H1 (cell line): Measurements from ENCODE around the gene MCCD1. TPM values are rescaled to one million over a fixed set of nuclear protein-coding genes. Genes with fewer than 3 reads are reported as not detected.

ENCODE experiments used
- BCL11A ChIP-seq, 2 experiments: IDR thresholded peaks; one replicate each; pipeline ENCODE4 v1.6.1; 2011; ENCODE audit warnings: low read depth in 2 of 2, low read length in 2 of 2, mild to moderate bottlenecking in 2 of 2
- BRCA1 ChIP-seq: IDR thresholded peaks from 2 replicates; pipeline ENCODE4 v1.6.1; 2012; ENCODE audit warnings: low read depth, low read length, improper control_type of control experiment
- CBX5 ChIP-seq: fragments of 300-800, 300-1000 bp; sonication (generic); IDR thresholded peaks from 2 replicates; pipeline ENCODE4 v1.7.1; 2016; ENCODE audit warnings: antibody characterized with exemption, low read length, low read depth
- CBX8 ChIP-seq: fragments of 300-800, 300-1000 bp; sonication (generic); IDR thresholded peaks from 2 replicates; pipeline ENCODE4 v1.7.1; 2016; ENCODE audit warnings: low read depth, low read length, borderline replicate concordance
- CREB1 ChIP-seq: IDR thresholded peaks from 2 replicates; pipeline ENCODE4 v1.6.1; 2012; ENCODE audit warnings: inconsistent platforms
- CTBP2 ChIP-seq: IDR thresholded peaks from 2 replicates; pipeline ENCODE4 v1.7.0; 2011; ENCODE audit warnings: borderline replicate concordance, mild to moderate bottlenecking, moderate library complexity, mixed read lengths, low read length; ENCODE audit not compliant: insufficient read depth, insufficient read length
- EGR1 ChIP-seq: IDR thresholded peaks from 2 replicates; pipeline ENCODE4 v1.6.1; 2011; ENCODE audit warnings: low read depth, low read length, borderline replicate concordance
- EZH2 ChIP-seq: fragments of 200-600 bp; sonication (generic); IDR thresholded peaks from 2 replicates; pipeline ENCODE4 v1.7.1; 2012; ENCODE audit warnings: low read depth, mild to moderate bottlenecking, moderate library complexity, low read length, inconsistent platforms; ENCODE audit not compliant: severe bottlenecking
- JUND ChIP-seq: IDR thresholded peaks from 2 replicates; pipeline ENCODE4 v1.6.1; 2011; ENCODE audit warnings: mild to moderate bottlenecking, improper control_type of control experiment, low read length
- KDM1A ChIP-seq: fragments of 200-600, 300-600 bp; sonication (generic); IDR thresholded peaks from 2 replicates; pipeline ENCODE4 v1.7.1; 2016; ENCODE audit warnings: mild to moderate bottlenecking, low read length, borderline replicate concordance
- MAX ChIP-seq: IDR thresholded peaks from 2 replicates; pipeline ENCODE4 v1.6.1; 2012; ENCODE audit warnings: inconsistent platforms
- NANOG ChIP-seq: IDR thresholded peaks from 2 replicates; pipeline ENCODE4 v1.6.1; 2011; ENCODE audit warnings: low read length, low read depth, mild to moderate bottlenecking, inconsistent platforms; ENCODE audit not compliant: insufficient read depth, poor library complexity, severe bottlenecking
- POLR2A ChIP-seq, 2 experiments: IDR thresholded peaks; 1 replicate in 1 of 2; 2 replicates in 1 of 2; pipeline ENCODE4 v1.6.1; 2011; ENCODE audit warnings: low read depth in 2 of 2, low read length in 2 of 2, mild to moderate bottlenecking in 2 of 2; ENCODE audit errors: control extremely low read depth in 1 of 2
- RXRA ChIP-seq: IDR thresholded peaks from 2 replicates; pipeline ENCODE4 v1.6.1; 2011; ENCODE audit warnings: low read depth, mild to moderate bottlenecking, low read length, moderate library complexity; ENCODE audit not compliant: insufficient read depth
- SAP30 ChIP-seq: fragments of 300-600 bp; sonication (generic); IDR thresholded peaks from 2 replicates; pipeline ENCODE4 v1.7.1; 2012; ENCODE audit warnings: low read length, moderate library complexity, mild to moderate bottlenecking, inconsistent platforms; ENCODE audit not compliant: insufficient read depth, insufficient replicate concordance
- SIRT6 ChIP-seq: IDR thresholded peaks from one replicate; pipeline ENCODE4 v1.7.1; 2012; ENCODE audit warnings: low read length, inconsistent platforms
- SUZ12 ChIP-seq: fragments of 200-600 bp; sonication (generic); IDR thresholded peaks from 2 replicates; pipeline ENCODE4 v1.6.1; 2012; ENCODE audit warnings: mild to moderate bottlenecking, inconsistent platforms, low read length, moderate library complexity, mixed read lengths
- TAF1 ChIP-seq: IDR thresholded peaks from 2 replicates; pipeline ENCODE4 v1.6.1; 2011; ENCODE audit warnings: mild to moderate bottlenecking, low read depth, low read length
- TBP ChIP-seq: IDR thresholded peaks from 2 replicates; pipeline ENCODE4 v1.6.1; 2011; ENCODE audit warnings: low read depth, low read length, improper control_type of control experiment
- TCF12 ChIP-seq: IDR thresholded peaks from 2 replicates; pipeline ENCODE4 v1.6.1; 2011; ENCODE audit warnings: low read depth, mild to moderate bottlenecking, low read length
- USF2 ChIP-seq: IDR thresholded peaks from 2 replicates; pipeline ENCODE4 v1.6.1; 2011; ENCODE audit warnings: low read length, improper control_type of control experiment
- YY1 ChIP-seq: IDR thresholded peaks from 2 replicates; pipeline ENCODE4 v1.6.1; 2011; ENCODE audit warnings: low read depth, mild to moderate bottlenecking, low read length
- ZNF274 ChIP-seq: IDR thresholded peaks from 2 replicates; pipeline ENCODE4 v1.7.0; 2012; ENCODE audit warnings: low read length, borderline replicate concordance; ENCODE audit errors: extremely low read depth
- polyA plus RNA-seq, 7 experiments: library from polyadenylated mRNA; depleted of rRNA in 3 of 7; stranded (reverse) in 5 of 7; unstranded in 2 of 7; fragments of >200 nt in 5 of 7; fragments of 200-250 nt in 2 of 7; gene quantifications; 1 replicate in 5 of 7; 2 replicates in 1 of 7; 4 replicates in 1 of 7; pipeline versions ENCODE4 v1.2.1 to v1.2.3, GENCODE V29; 2011 to 2013; ENCODE audit warnings: missing spikeins in 2 of 7, mixed read lengths in 2 of 7
- total RNA-seq: library from RNA; stranded (reverse); fragmentation: NEBNext Ultra II Directional; extraction: Animal tissue kit (Norgen Biotek cat#: 25700); gene quantifications from 2 replicates; pipeline ENCODE4 v1.2.1, GENCODE V29; 2021

The MCCD1 gene
- total and polyA plus RNA-seq, 2 of the 8 experiments (the other 6 are each of a cell fraction or from before 2014, with no cell fraction given): not detected

GRCh38 chr6:31546339-31546957 lies 17.7 kb downstream of the MCCD1 start, which contains the start of gene ATP6V1G2 (continued):
- TF ChIP-seq RXRA (no peak), CTBP2 (peak; percentile 83), NANOG (peak; percentile 58), TBP (0 out of 2 replicates have a peak, but pooled peaks have one; percentile 43), BRCA1 (0 out of 2 replicates have a peak, but pooled peaks have one; percentile 14), CBX5 (no peak), EGR1 (peak; percentile 72; the same call in 1 of the 2 replicates), SIRT6 (no peak), EZH2 (no peak), CBX8 (no peak), SUZ12 (no peak), YY1 (peak; percentile 87), ZNF274 (no peak), KDM1A (peak; percentile 88), POLR2A (IDR thresholded peaks at IDR 0.05; ENCODE audit: control extremely low read depth in 1 of 2, low read depth in 2 of 2, low read length in 2 of 2) (0 out of 3 replicates have a peak, but pooled peaks of 1 of the 2 experiments have one; percentile 83), USF2 (no peak), TAF1 (peak; percentile 73), BCL11A (IDR thresholded peaks at IDR 0.05; ENCODE audit: low read depth in 2 of 2, low read length in 2 of 2) (no peak), MAX (peak; percentile 87), CREB1 (peak; percentile 74), JUND (peak; percentile 63; the same call in 1 of the 2 replicates), TCF12 (0 out of 2 replicates have a peak, but pooled peaks have one; percentile 30), SAP30 (peak; percentile 70)
